K562 (cell line): Measurements from ENCODE around the gene ASXL2. TPM values are rescaled to one million over a fixed set of nuclear protein-coding genes. Genes with fewer than 3 reads are reported as not detected.

Experiments used
- ARID3B ChIP-seq: fragments of 250-450 bp; sonication (Bioruptor Pico); IDR thresholded peaks from 2 replicates; pipeline ENCODE4 v1.4.0; 2020; ENCODE audit warnings: borderline replicate concordance
- FOXK1 ChIP-seq: sonication (generic); formaldehyde crosslinking; IDR thresholded peaks from 2 replicates; pipeline ENCODE4 v1.8.0; 2022; ENCODE audit warnings: missing genetic modification reagents, mild to moderate bottlenecking, borderline replicate concordance
- GTF2A2 ChIP-seq: IDR thresholded peaks from 2 replicates; pipeline ENCODE4 v1.6.1; 2016; ENCODE audit warnings: mild to moderate bottlenecking, missing genetic modification characterization, missing compliant biosample characterization
- MCM7 ChIP-seq, 2 experiments: fragments of 450-650 bp; IDR thresholded peaks; 2 replicates each; pipeline ENCODE4 v1.6.1; 2016 to 2018
- PHF8 ChIP-seq: fragments of 200-600 bp; sonication (generic); IDR thresholded peaks from 2 replicates; pipeline ENCODE4 v1.6.1; 2012; ENCODE audit warnings: mixed run types, mild to moderate bottlenecking, inconsistent platforms, low read length, moderate library complexity, borderline replicate concordance
- SETDB1 ChIP-seq: IDR thresholded peaks from one replicate; pipeline ENCODE4 v1.6.1; 2012; ENCODE audit warnings: low read length, control low read depth, inconsistent platforms
- SMARCE1 ChIP-seq: fragments of 450-650 bp; IDR thresholded peaks from 2 replicates; pipeline ENCODE4 v1.7.1; 2016; ENCODE audit warnings: mild to moderate bottlenecking
- SOX6 ChIP-seq: fragments of 450-650 bp; IDR thresholded peaks from 2 replicates; pipeline ENCODE4 v1.6.1; 2014; ENCODE audit warnings: mild to moderate bottlenecking
- ZNF407 ChIP-seq: fragments of 450-650 bp; IDR thresholded peaks from 2 replicates; pipeline ENCODE4 v1.6.1; 2016; ENCODE audit warnings: low read depth
- polyA plus RNA-seq, 8 experiments: library from polyadenylated mRNA; depleted of rRNA in 4 of 8; stranded (reverse) in 5 of 8; unstranded in 3 of 8; fragments of >200 nt; fragmentation: Nextera tagmentation in 2 of 8; fragmentation: Illumina TruSeq in 1 of 8; extraction: Ambion mirVana in 2 of 8; extraction: Trizol in 1 of 8; gene quantifications; 2 replicates each; pipeline versions ENCODE4 v1.2.1 to v1.2.3, GENCODE V29; 2011 to 2014; ENCODE audit warnings: inconsistent platforms in 1 of 8, missing spikeins in 1 of 8
- total RNA-seq, 7 experiments: library from RNA; depleted of rRNA in 6 of 7; stranded (reverse); fragments of >200 nt in 6 of 7; fragmentation: Illumina TruSeq in 2 of 7; extraction: Trizol in 2 of 7; gene quantifications; 2 replicates each; pipeline versions ENCODE4 v1.2.1 to v1.2.3, GENCODE V29; 2011 to 2021; ENCODE audit warnings: low replicate concordance in 1 of 7
- TF ChIP-seq, protein P1 (sequence below), 2 experiments: fragments of 450-650 bp; IDR thresholded peaks; 2 replicates each; pipeline ENCODE4 v1.6.1; 2016
- TF ChIP-seq, protein P2 (sequence below), 2 experiments: IDR thresholded peaks in 1 of 2; conservative IDR thresholded peaks in 1 of 2; 2 replicates each; pipeline ENCODE4 v1.6.1; 2016; ENCODE audit warnings: low read depth in 2 of 2, mild to moderate bottlenecking in 1 of 2, missing compliant biosample characterization in 1 of 2, missing genetic modification characterization in 1 of 2, moderate library complexity in 1 of 2

Gene ASXL2
- total and polyA plus RNA-seq, 9 of the 15 experiments (the other 6 are each of a cell fraction or from before 2014, with no cell fraction given), result 2.2 to 25.9 (median 9.0) TPM

- no peak for TF ChIP-seq PHF8
- no peak for TF ChIP-seq FOXK1 (CRISPR knock-in tag)
- peak; percentile 77; the same call in 1 of the 2 replicates for TF ChIP-seq SOX6
- TF ChIP-seq MCM7 (IDR thresholded peaks at IDR 0.05), result no peak
- TF ChIP-seq, protein P1, sequence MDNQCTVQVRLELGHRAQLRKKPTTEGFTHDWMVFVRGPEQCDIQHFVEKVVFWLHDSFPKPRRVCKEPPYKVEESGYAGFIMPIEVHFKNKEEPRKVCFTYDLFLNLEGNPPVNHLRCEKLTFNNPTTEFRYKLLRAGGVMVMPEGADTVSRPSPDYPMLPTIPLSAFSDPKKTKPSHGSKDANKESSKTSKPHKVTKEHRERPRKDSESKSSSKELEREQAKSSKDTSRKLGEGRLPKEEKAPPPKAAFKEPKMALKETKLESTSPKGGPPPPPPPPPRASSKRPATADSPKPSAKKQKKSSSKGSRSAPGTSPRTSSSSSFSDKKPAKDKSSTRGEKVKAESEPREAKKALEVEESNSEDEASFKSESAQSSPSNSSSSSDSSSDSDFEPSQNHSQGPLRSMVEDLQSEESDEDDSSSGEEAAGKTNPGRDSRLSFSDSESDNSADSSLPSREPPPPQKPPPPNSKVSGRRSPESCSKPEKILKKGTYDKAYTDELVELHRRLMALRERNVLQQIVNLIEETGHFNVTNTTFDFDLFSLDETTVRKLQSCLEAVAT (IDR thresholded peaks at IDR 0.05), result no peak
- TF ChIP-seq ARID3B, result no peak
- no peak for TF ChIP-seq GTF2A2
- TF ChIP-seq, protein P2, sequence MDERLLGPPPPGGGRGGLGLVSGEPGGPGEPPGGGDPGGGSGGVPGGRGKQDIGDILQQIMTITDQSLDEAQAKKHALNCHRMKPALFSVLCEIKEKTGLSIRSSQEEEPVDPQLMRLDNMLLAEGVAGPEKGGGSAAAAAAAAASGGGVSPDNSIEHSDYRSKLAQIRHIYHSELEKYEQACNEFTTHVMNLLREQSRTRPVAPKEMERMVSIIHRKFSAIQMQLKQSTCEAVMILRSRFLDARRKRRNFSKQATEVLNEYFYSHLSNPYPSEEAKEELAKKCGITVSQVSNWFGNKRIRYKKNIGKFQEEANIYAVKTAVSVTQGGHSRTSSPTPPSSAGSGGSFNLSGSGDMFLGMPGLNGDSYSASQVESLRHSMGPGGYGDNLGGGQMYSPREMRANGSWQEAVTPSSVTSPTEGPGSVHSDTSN (CRISPR knock-in tag; IDR thresholded peaks at IDR 0.05; ENCODE audit: low read depth), result 0 out of 2 replicates have a peak, but pooled peaks have one; percentile 14
- TF ChIP-seq, protein P2 (tag; conservative IDR thresholded peaks at IDR 0.05; ENCODE audit: low read depth), result peak; percentile 78
- TF ChIP-seq SMARCE1, result peak; percentile 57; the same call in 1 of the 2 replicates
- no peak for TF ChIP-seq SETDB1
- no peak for TF ChIP-seq ZNF407
Measured at GRCh38 chr2:25833566-25833965, 44.7 kb downstream of the ASXL2 start (continued).
